ENCODE results near the gene IL1RL2. TPM values are rescaled to one million over a fixed set of nuclear protein-coding genes. Genes with fewer than 3 reads are reported as not detected.

The IL1RL2 gene
- total RNA-seq, 1 donor from 2014 or later: not detected

DNA sequence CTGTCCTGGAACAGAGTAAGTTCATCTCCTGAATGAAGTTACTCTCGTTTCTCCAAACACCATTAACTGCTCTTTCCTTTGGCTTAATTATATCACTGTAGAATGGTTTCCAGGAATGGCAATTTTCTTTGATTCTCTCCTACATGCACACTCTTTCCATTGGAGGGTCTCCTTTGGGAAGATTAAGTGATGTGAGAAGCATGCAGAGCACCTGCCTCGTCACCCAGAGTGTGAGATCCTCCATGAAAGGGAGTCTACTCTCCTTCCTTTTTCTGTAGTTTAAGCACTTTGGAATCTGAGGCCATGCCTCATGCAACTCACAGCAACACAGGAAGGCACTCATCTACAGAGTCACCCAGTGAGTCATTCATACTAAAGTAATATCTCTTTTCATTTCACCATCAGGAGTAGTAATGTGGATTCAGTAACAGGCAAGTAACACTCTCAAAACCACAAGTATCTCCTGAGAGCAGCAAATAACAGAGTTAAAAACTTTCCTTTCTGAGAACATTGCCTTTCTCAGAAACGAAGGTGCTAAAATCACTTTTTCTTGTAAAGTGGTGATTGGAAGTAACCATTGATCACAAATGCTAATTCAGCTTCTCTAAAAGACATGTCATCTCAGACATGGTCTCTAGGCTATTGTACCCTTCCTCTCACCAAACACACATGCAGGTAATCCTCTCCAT is 71.7 kb downstream of the IL1RL2 start:
- H3K27ac ChIP-seq (ENCODE audit: low read depth, low read length): no peak overlapping the region
- no peaks in the 10 kb centered on the region for H3K27me3 ChIP-seq (ENCODE audit: control insufficient read depth in 3 of 3, insufficient read depth in 3 of 3, low read length in 3 of 3)
- H3K9ac ChIP-seq (ENCODE audit: low read depth in 1 of 3, low read length in 3 of 3): no peak overlapping the region
- no peaks in the 10 kb centered on the region for H3K9me3 ChIP-seq (ENCODE audit: control insufficient read depth in 3 of 3, low read length in 3 of 3)
- no peaks in the 10 kb centered on the region for H3K36me3 ChIP-seq (ENCODE audit: control insufficient read depth in 3 of 3, insufficient read depth in 3 of 3, low read length in 3 of 3)
- no peak overlapping the region for H3K4me3 ChIP-seq (ENCODE audit: low read length in 3 of 3)
- peaks cover 8 to 16% (median 14%) of the 10 kb centered on the region in 3 donors for H3K4me1 ChIP-seq (ENCODE audit: control insufficient read depth in 3 of 3, insufficient read depth in 3 of 3, low read length in 3 of 3)

- Histone ChIP-seq H3K4me1 (ENCODE audit: control insufficient read depth in 3 of 3, insufficient read depth in 3 of 3, low read length in 3 of 3) (peaks cover 17 to 27% (median 21%) of the 10 kb centered on the region in 3 donors), H3K36me3 (ENCODE audit: control insufficient read depth in 3 of 3, insufficient read depth in 3 of 3, low read length in 3 of 3) (no peaks in the 10 kb centered on the region), H3K27me3 (ENCODE audit: control insufficient read depth in 3 of 3, insufficient read depth in 3 of 3, low read length in 3 of 3) (no peaks in the 10 kb centered on the region), H3K9ac (ENCODE audit: low read depth in 1 of 3, low read length in 3 of 3) (no peak overlapping the region), H3K27ac (ENCODE audit: low read depth, low read length) (no peak overlapping the region), H3K4me3 (ENCODE audit: low read length in 3 of 3) (no peak overlapping the region), H3K9me3 (ENCODE audit: control insufficient read depth in 3 of 3, low read length in 3 of 3) (no peaks in the 10 kb centered on the region)
Observed at GRCh38 chr2:102261467-102262135, 74.8 kb downstream of the IL1RL2 start.

GRCh38 chr2:102262216-102263129 is 75.7 kb downstream of the IL1RL2 start:
- no peaks in the 10 kb centered on the region for H3K27me3 ChIP-seq (ENCODE audit: control insufficient read depth in 3 of 3, insufficient read depth in 3 of 3, low read length in 3 of 3)
- H3K9ac ChIP-seq (ENCODE audit: low read depth in 1 of 3, low read length in 3 of 3): no peak overlapping the region
- H3K27ac ChIP-seq (ENCODE audit: low read depth, low read length): no peak overlapping the region
- H3K4me3 ChIP-seq (ENCODE audit: low read length in 3 of 3): no peak overlapping the region
- no peaks in the 10 kb centered on the region for H3K9me3 ChIP-seq (ENCODE audit: control insufficient read depth in 3 of 3, low read length in 3 of 3)
- peaks cover 17 to 21% (median 21%) of the 10 kb centered on the region in 3 donors for H3K4me1 ChIP-seq (ENCODE audit: control insufficient read depth in 3 of 3, insufficient read depth in 3 of 3, low read length in 3 of 3)
- H3K36me3 ChIP-seq (ENCODE audit: control insufficient read depth in 3 of 3, insufficient read depth in 3 of 3, low read length in 3 of 3): no peaks in the 10 kb centered on the region

- Histone ChIP-seq H3K36me3 (ENCODE audit: control insufficient read depth in 3 of 3, insufficient read depth in 3 of 3, low read length in 3 of 3) (no peaks in the 10 kb centered on the region), H3K27me3 (ENCODE audit: control insufficient read depth in 3 of 3, insufficient read depth in 3 of 3, low read length in 3 of 3) (no peaks in the 10 kb centered on the region), H3K9me3 (ENCODE audit: control insufficient read depth in 3 of 3, low read length in 3 of 3) (no peaks in the 10 kb centered on the region), H3K4me3 (ENCODE audit: low read length in 3 of 3) (no peak overlapping the region), H3K4me1 (ENCODE audit: control insufficient read depth in 3 of 3, insufficient read depth in 3 of 3, low read length in 3 of 3) (peaks cover 9 to 12% (median 12%) of the 10 kb centered on the region in 3 donors), H3K27ac (ENCODE audit: low read depth, low read length) (no peak overlapping the region), H3K9ac (ENCODE audit: low read depth in 1 of 3, low read length in 3 of 3) (no peak overlapping the region)
Observed at GRCh38 chr2:102264952-102265351, 78.1 kb downstream of the IL1RL2 start.

GRCh38 chr2:102266204-102266603 is 79.4 kb downstream of the IL1RL2 start:
- no peaks in the 10 kb centered on the region for H3K9me3 ChIP-seq (ENCODE audit: control insufficient read depth in 3 of 3, low read length in 3 of 3)
- no peak overlapping the region for H3K9ac ChIP-seq (ENCODE audit: low read depth in 1 of 3, low read length in 3 of 3)
- no peaks in the 10 kb centered on the region for H3K36me3 ChIP-seq (ENCODE audit: control insufficient read depth in 3 of 3, insufficient read depth in 3 of 3, low read length in 3 of 3)
- H3K4me1 ChIP-seq (ENCODE audit: control insufficient read depth in 3 of 3, insufficient read depth in 3 of 3, low read length in 3 of 3): peaks cover 9 to 12% (median 12%) of the 10 kb centered on the region in 3 donors
- no peak overlapping the region for H3K27ac ChIP-seq (ENCODE audit: low read depth, low read length)
- no peaks in the 10 kb centered on the region for H3K27me3 ChIP-seq (ENCODE audit: control insufficient read depth in 3 of 3, insufficient read depth in 3 of 3, low read length in 3 of 3)
- H3K4me3 ChIP-seq (ENCODE audit: low read length in 3 of 3): no peak overlapping the region

- Histone ChIP-seq H3K4me1 (ENCODE audit: control insufficient read depth in 3 of 3, insufficient read depth in 3 of 3, low read length in 3 of 3) (peaks cover 9 to 12% (median 12%) of the 10 kb centered on the region in 3 donors), H3K4me3 (ENCODE audit: low read length in 3 of 3) (no peak overlapping the region), H3K36me3 (ENCODE audit: control insufficient read depth in 3 of 3, insufficient read depth in 3 of 3, low read length in 3 of 3) (no peaks in the 10 kb centered on the region), H3K27me3 (ENCODE audit: control insufficient read depth in 3 of 3, insufficient read depth in 3 of 3, low read length in 3 of 3) (no peaks in the 10 kb centered on the region), H3K9ac (ENCODE audit: low read depth in 1 of 3, low read length in 3 of 3) (no peak overlapping the region), H3K27ac (ENCODE audit: low read depth, low read length) (no peak overlapping the region), H3K9me3 (ENCODE audit: control insufficient read depth in 3 of 3, low read length in 3 of 3) (no peaks in the 10 kb centered on the region)
Observed at GRCh38 chr2:102267774-102268173, 81.0 kb downstream of the IL1RL2 start.

DNA sequence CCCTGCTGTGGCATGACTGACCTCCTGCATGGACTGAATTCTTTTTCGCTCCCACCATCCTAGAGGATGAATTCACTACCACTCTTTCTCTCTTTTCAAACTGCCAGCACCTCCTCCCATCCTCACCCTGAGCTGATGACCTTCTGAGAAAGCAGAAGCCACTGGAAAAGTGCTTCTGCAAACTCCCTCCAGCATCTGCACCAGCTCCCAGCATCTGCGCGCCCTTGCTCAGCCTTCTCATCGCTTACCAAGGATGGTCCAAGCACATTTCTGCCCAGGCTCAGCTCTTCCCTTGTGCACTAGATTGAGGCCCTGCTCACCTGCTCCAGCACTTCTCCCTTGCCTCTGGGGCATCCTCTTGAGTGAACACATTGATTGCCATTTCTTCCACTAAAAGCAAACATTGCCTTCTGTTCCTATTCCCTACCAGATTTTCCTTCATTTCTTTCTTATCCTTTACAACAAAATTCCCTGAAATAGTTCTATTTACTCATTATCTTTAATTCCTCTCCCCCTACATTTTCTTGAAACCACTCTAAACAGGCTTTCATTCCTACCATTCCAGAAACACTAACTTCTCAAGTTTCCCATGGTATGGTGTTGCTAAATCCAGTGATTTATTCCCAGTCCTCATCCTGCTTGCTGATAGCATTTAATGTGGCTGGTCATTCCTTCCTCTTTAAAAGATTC is 81.8 kb downstream of the IL1RL2 start:
- no peak overlapping the region for H3K9ac ChIP-seq (ENCODE audit: low read depth in 1 of 3, low read length in 3 of 3)
- H3K4me1 ChIP-seq (ENCODE audit: control insufficient read depth in 3 of 3, insufficient read depth in 3 of 3, low read length in 3 of 3): peaks cover 9 to 12% (median 12%) of the 10 kb centered on the region in 3 donors
- H3K27ac ChIP-seq (ENCODE audit: low read depth, low read length): no peak overlapping the region
- H3K36me3 ChIP-seq (ENCODE audit: control insufficient read depth in 3 of 3, insufficient read depth in 3 of 3, low read length in 3 of 3): no peaks in the 10 kb centered on the region
- H3K4me3 ChIP-seq (ENCODE audit: low read length in 3 of 3): no peak overlapping the region
- H3K27me3 ChIP-seq (ENCODE audit: control insufficient read depth in 3 of 3, insufficient read depth in 3 of 3, low read length in 3 of 3): no peaks in the 10 kb centered on the region
- no peaks in the 10 kb centered on the region for H3K9me3 ChIP-seq (ENCODE audit: control insufficient read depth in 3 of 3, low read length in 3 of 3)

- no peak overlapping the region for H3K27ac ChIP-seq (ENCODE audit: low read depth, low read length)
- peaks cover 9 to 12% (median 12%) of the 10 kb centered on the region in 3 donors for H3K4me1 ChIP-seq (ENCODE audit: control insufficient read depth in 3 of 3, insufficient read depth in 3 of 3, low read length in 3 of 3)
- no peaks in the 10 kb centered on the region for H3K27me3 ChIP-seq (ENCODE audit: control insufficient read depth in 3 of 3, insufficient read depth in 3 of 3, low read length in 3 of 3)
- H3K9me3 ChIP-seq (ENCODE audit: control insufficient read depth in 3 of 3, low read length in 3 of 3): no peaks in the 10 kb centered on the region
- no peaks in the 10 kb centered on the region for H3K36me3 ChIP-seq (ENCODE audit: control insufficient read depth in 3 of 3, insufficient read depth in 3 of 3, low read length in 3 of 3)
- no peak overlapping the region for H3K9ac ChIP-seq (ENCODE audit: low read depth in 1 of 3, low read length in 3 of 3)
- H3K4me3 ChIP-seq (ENCODE audit: low read length in 3 of 3): no peak overlapping the region
Observed at GRCh38 chr2:102269200-102269524, 82.3 kb downstream of the IL1RL2 start.

DNA sequence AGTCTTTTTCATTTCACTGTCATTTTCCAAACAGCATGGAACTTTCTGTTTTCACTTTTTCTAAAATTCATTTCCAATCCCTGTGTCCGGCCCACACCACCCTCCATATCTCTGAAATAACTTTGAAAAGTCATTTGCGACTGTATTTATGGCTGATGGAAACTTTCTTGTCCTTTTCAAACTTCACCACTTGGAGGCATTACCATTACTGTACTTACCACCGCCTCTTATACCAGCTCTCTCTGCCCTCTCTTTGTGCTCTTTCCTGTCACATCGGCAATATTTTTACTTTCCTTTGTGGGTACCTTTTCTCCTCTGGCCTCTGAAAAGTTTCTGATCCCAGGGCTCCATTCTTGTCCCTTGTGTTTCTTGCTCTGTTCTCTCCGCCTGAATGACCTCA is 85.0 kb downstream of the IL1RL2 start:
- H3K4me1 ChIP-seq (ENCODE audit: control insufficient read depth in 3 of 3, insufficient read depth in 3 of 3, low read length in 3 of 3): peaks cover 0 to 2% (median 0%) of the 10 kb centered on the region in 3 donors
- no peak overlapping the region for H3K4me3 ChIP-seq (ENCODE audit: low read length in 3 of 3)
- no peak overlapping the region for H3K27ac ChIP-seq (ENCODE audit: low read depth, low read length)
- H3K36me3 ChIP-seq (ENCODE audit: control insufficient read depth in 3 of 3, insufficient read depth in 3 of 3, low read length in 3 of 3): no peaks in the 10 kb centered on the region
- no peaks in the 10 kb centered on the region for H3K9me3 ChIP-seq (ENCODE audit: control insufficient read depth in 3 of 3, low read length in 3 of 3)
- no peak overlapping the region for H3K9ac ChIP-seq (ENCODE audit: low read depth in 1 of 3, low read length in 3 of 3)
- no peaks in the 10 kb centered on the region for H3K27me3 ChIP-seq (ENCODE audit: control insufficient read depth in 3 of 3, insufficient read depth in 3 of 3, low read length in 3 of 3)

All from skeletal muscle tissue (tissue), 4 donors.